ENCODE data around the gene RAI14. TPM values are rescaled to one million over a fixed set of nuclear protein-coding genes. Genes with fewer than 3 reads are reported as not detected.

The RAI14 gene
- total RNA-seq, 1 donor from 2014 or later = 1.1 TPM

DNA sequence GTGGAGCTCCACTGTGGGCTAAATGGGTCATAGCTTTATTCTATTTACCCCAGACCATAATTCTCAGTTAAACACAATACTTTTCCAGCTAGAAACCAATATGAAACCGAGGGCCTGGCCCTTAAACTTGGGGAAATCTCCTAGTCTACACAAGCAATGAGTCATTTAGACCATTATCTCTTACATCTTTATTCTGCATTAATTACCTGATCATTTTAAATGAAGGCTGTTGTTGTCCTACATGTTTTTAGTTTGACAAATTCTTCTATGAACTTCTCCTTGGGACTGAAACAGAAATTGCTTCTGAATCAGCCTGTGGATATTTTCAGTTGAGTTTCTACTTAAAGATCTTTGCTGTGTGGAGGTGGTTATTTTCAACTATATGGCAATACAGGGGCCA is 37.9 kb downstream of the RAI14 start:
- POLR2A ChIA-PET = no interaction called here
- TF ChIP-seq, protein P1, sequence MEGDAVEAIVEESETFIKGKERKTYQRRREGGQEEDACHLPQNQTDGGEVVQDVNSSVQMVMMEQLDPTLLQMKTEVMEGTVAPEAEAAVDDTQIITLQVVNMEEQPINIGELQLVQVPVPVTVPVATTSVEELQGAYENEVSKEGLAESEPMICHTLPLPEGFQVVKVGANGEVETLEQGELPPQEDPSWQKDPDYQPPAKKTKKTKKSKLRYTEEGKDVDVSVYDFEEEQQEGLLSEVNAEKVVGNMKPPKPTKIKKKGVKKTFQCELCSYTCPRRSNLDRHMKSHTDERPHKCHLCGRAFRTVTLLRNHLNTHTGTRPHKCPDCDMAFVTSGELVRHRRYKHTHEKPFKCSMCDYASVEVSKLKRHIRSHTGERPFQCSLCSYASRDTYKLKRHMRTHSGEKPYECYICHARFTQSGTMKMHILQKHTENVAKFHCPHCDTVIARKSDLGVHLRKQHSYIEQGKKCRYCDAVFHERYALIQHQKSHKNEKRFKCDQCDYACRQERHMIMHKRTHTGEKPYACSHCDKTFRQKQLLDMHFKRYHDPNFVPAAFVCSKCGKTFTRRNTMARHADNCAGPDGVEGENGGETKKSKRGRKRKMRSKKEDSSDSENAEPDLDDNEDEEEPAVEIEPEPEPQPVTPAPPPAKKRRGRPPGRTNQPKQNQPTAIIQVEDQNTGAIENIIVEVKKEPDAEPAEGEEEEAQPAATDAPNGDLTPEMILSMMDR (IDR thresholded peaks at IDR 0.05) = no peak
- Mint-ChIP-seq H3K27ac (no peak overlapping the region), H3K27me3 (no peaks in the 10 kb centered on the region), H3K36me3 (ENCODE audit: low read depth) (no peaks in the 10 kb centered on the region), H3K4me1 (peaks cover 4% of the 10 kb centered on the region), H3K4me3 (no peak overlapping the region), H3K9me3 (no peaks in the 10 kb centered on the region)
- ATAC-seq (ENCODE audit: low read depth) = no peak
- intact Hi-C loops (cut with micrococcal nuclease) = no loop called here
- DNase-seq = no peak
- CTCF ChIA-PET = no interaction called here

DNA sequence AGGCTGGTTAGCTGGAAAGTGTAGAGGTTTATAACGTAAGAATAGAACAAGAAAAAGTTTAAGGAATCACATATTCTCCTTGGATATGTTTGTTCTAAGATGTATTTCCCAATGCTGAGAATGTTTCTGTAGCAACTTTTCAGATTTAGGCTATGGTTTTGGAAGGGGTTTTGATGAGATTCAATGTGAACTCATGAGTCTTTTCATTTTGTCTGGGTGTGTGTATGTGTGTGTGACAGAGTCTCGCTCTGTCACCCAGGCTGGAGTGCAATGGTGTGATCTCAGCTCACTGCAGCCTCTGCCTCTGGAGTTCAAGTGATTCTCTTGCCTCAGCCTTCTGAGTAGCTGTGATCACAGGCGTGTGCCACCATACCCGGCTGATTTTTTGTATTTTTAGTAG is 38.6 kb downstream of the RAI14 start:
- intact Hi-C loops (cut with micrococcal nuclease) = no loop called here
- Mint-ChIP-seq H3K4me1 (peaks cover 4% of the 10 kb centered on the region), H3K27me3 (no peaks in the 10 kb centered on the region), H3K4me3 (no peak overlapping the region), H3K27ac (no peak overlapping the region), H3K36me3 (ENCODE audit: low read depth) (no peaks in the 10 kb centered on the region), H3K9me3 (no peaks in the 10 kb centered on the region)
- TF ChIP-seq, protein P1 (IDR thresholded peaks at IDR 0.05) = no peak
- ATAC-seq (ENCODE audit: low read depth) = no peak
- POLR2A ChIA-PET = no interaction called here
- CTCF ChIA-PET = no interaction called here
- DNase-seq = no peak

DNA sequence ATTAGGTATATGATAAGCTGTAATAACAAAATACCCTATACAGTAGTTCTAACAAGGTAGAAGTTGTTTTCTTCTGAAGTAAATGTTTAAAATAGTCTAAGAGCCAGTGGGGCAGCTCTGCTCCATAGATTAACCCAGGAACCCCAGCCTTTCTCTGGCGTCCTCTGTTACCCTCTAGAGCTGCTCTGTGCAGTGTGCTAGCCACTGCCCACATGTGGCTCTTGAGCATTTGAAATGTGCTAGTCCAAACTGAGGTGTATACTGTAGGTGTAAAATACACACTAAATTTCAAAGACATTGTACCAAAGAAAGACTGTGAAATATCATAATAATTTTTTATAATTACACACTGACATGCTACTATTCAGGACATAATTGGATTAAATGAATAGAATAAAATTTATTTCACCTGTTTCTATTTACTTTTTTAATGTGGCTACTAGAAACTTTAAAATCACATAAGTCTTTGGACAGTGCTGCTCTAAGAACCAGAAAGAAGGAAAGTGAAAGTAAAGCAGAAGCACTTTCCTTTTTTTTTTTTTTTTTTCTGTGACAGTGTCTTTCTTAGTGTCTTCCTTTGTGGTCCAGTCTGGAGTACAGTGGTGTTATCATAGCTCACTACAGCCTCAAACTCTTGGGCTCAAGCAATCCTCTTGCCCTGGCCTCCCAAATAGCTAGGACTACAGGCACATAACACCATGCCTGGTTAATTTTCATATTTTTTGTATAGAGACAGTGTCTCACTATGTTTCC is 39.3 kb downstream of the RAI14 start:
- peaks cover 7% of the 10 kb centered on the region for H3K4me1 Mint-ChIP-seq
- intact Hi-C loops (cut with micrococcal nuclease) = no loop called here
- no peak for DNase-seq
- ATAC-seq (ENCODE audit: low read depth) = no peak
- no peaks in the 10 kb centered on the region for H3K27me3 Mint-ChIP-seq
- TF ChIP-seq, protein P1 (IDR thresholded peaks at IDR 0.05) = no peak
- H3K9me3 Mint-ChIP-seq = no peaks in the 10 kb centered on the region
- H3K4me3 Mint-ChIP-seq = no peak overlapping the region
- H3K27ac Mint-ChIP-seq = peak overlapping the region; percentile 14
- no peaks in the 10 kb centered on the region for H3K36me3 Mint-ChIP-seq (ENCODE audit: low read depth)
- ChIA-PET CTCF (no interaction called here), POLR2A (no interaction called here)

DNA sequence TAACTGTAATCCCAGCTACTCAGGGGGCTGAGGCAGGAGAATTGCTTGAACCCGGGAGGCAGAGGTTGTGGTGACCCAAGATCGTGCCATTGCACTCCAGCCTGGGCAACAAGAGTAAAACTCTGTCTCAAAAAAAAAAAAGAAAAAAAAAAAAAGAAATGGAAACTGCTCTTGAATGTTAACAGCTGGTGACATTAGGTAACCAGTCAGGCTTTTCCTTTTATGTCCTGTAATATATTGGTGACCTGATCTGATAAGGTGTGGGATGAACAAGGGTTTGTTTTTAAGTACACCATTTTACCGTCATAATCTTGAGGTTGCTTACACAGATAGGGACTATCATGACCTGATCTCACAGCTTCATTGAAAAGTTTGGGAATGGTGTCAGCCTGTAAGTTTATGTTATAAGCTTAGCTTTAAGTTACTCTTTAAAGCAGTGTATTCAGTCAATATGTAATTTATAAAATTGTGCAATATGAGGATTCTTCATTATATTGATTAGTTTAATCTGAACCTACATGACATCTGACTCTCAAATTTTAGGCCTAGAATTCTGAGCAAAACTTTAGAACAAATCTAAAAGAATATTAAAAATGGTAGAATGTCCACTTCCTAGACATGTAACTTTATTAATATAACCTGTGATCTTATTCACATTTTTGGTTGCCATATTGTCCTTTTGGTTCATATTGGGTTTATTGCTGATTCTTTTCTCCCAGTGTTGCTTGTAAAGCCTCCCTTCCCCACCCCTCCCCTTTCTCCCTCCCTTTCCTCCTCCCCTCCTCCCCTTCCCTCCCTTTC is 41.4 kb downstream of the RAI14 start:
- DNase-seq = no peak
- no peak overlapping the region for H3K4me3 Mint-ChIP-seq
- ChIA-PET CTCF (no interaction called here), POLR2A (no interaction called here)
- H3K27me3 Mint-ChIP-seq = no peaks in the 10 kb centered on the region
- no peak overlapping the region for H3K27ac Mint-ChIP-seq
- peaks cover 7% of the 10 kb centered on the region for H3K4me1 Mint-ChIP-seq
- no peaks in the 10 kb centered on the region for H3K36me3 Mint-ChIP-seq (ENCODE audit: low read depth)
- no peak for ATAC-seq (ENCODE audit: low read depth)
- H3K9me3 Mint-ChIP-seq = no peaks in the 10 kb centered on the region
- TF ChIP-seq, protein P1 (IDR thresholded peaks at IDR 0.05) = no peak
- intact Hi-C loops (cut with micrococcal nuclease) = no loop called here

DNA sequence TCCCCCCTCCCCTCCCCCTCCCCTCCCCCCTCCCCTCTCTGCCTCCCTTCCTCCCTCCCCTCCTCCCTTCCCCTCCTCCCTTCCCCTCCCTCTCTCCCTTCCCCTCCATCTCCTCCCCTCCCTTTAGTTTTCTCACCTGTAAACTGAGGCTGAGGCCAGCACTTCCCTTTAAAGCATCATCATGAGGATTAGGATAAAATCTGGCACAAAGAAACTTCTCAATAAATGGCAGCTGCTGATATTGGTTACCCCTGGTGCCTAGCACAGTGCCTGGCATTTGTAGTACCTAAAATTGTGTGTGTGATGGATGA is 41.9 kb downstream of the RAI14 start:
- H3K27me3 Mint-ChIP-seq = no peaks in the 10 kb centered on the region
- POLR2A ChIA-PET = no interaction called here
- H3K9me3 Mint-ChIP-seq = no peaks in the 10 kb centered on the region
- H3K4me1 Mint-ChIP-seq = peaks cover 7% of the 10 kb centered on the region
- H3K36me3 Mint-ChIP-seq (ENCODE audit: low read depth) = no peaks in the 10 kb centered on the region
- no peak for DNase-seq
- H3K4me3 Mint-ChIP-seq = no peak overlapping the region
- intact Hi-C loops (cut with micrococcal nuclease) = no loop called here
- CTCF ChIA-PET = no interaction called here
- H3K27ac Mint-ChIP-seq = no peak overlapping the region
- no peak for ATAC-seq (ENCODE audit: low read depth)
- TF ChIP-seq, protein P1 (IDR thresholded peaks at IDR 0.05) = no peak

All from activated B cell treated with CpG ODN at 0.5 μM for 24 hours (primary cell).